ENCODE data around the gene COG4.

COG4 gene

GRCh38 chr16:70526403-70526802 lies 3.0 kb upstream of the COG4 start:
- DNase-seq: no peak

- peak; percentile 20 for DNase-seq
Observed at GRCh38 chr16:70524399-70524825, 1.1 kb upstream of the COG4 start.

GRCh38 chr16:70523743-70524398 lies 517 bp upstream of the COG4 start, which contains the start of gene SF3B3:
Gene SF3B3, plus strand, starts transcription at chr16:70523816. Its CDS starts 2,841 bp downstream, at chr16:70526657.
- DNase-seq: peak; percentile 68

GRCh38 chr16:70522216-70523075 lies 908 bp downstream of the COG4 start:
- DNase-seq: no peak

GRCh38 chr16:70520612-70521297 lies 2.6 kb downstream of the COG4 start:
- DNase-seq: no peak

- DNase-seq: no peak
Observed at GRCh38 chr16:70512456-70512855, 10.9 kb downstream of the COG4 start.

- no peak for DNase-seq
Observed at GRCh38 chr16:70511833-70512232, 11.5 kb downstream of the COG4 start.

GRCh38 chr16:70510216-70510615 lies 13.1 kb downstream of the COG4 start:
- no peak for DNase-seq

GRCh38 chr16:70508752-70509151 lies 14.6 kb downstream of the COG4 start:
- no peak for DNase-seq

GRCh38 chr16:70496513-70496912 lies 26.8 kb downstream of the COG4 start:
- no peak for DNase-seq

GRCh38 chr16:70495425-70496182 lies 27.8 kb downstream of the COG4 start:
- no peak for DNase-seq

- DNase-seq: no peak
Observed at GRCh38 chr16:70494777-70495176, 28.6 kb downstream of the COG4 start.

GRCh38 chr16:70494202-70494770 lies 29.1 kb downstream of the COG4 start:
- DNase-seq: no peak

- DNase-seq: no peak
Observed at GRCh38 chr16:70493802-70494201, 29.6 kb downstream of the COG4 start.

- no peak for DNase-seq
Observed at GRCh38 chr16:70490261-70490660, 33.1 kb downstream of the COG4 start.

GRCh38 chr16:70484867-70485266 lies 38.5 kb downstream of the COG4 start:
- DNase-seq: no peak

- DNase-seq: no peak
Observed at GRCh38 chr16:70483426-70483825, 39.9 kb downstream of the COG4 start.

GRCh38 chr16:70482624-70483023 lies 40.7 kb downstream of the COG4 start:
- no peak for DNase-seq

- DNase-seq: no peak
Observed at GRCh38 chr16:70481929-70482536, 41.3 kb downstream of the COG4 start.

- DNase-seq: no peak
Observed at GRCh38 chr16:70480127-70481105, 42.9 kb downstream of the COG4 start.

- DNase-seq: no peak
Observed at GRCh38 chr16:70478912-70479341, 44.4 kb downstream of the COG4 start.

All from effector CD4-positive, alpha-beta T cell (primary cell).